Measurements from ENCODE around the gene VWF.

DNA sequence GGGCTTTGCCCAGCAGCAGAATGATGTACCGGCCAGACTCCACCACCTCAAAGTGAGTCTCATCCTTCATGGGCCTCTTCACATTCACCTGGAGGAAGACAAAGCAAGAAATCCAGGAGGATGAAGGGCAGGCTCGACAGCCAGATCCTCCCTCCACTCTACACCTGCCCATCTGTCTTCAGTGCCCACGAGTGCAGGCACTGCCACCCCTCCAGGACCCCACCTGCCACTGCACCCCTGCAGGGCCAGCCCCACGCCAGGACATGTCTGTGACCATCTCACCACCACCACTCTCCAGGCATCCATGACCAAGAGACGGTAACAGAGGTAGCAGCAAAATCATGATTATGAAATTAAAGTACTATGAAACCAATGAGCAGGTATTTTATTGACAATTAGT lies 95.1 kb downstream of the VWF start:
- TF ChIP-seq, protein P1, sequence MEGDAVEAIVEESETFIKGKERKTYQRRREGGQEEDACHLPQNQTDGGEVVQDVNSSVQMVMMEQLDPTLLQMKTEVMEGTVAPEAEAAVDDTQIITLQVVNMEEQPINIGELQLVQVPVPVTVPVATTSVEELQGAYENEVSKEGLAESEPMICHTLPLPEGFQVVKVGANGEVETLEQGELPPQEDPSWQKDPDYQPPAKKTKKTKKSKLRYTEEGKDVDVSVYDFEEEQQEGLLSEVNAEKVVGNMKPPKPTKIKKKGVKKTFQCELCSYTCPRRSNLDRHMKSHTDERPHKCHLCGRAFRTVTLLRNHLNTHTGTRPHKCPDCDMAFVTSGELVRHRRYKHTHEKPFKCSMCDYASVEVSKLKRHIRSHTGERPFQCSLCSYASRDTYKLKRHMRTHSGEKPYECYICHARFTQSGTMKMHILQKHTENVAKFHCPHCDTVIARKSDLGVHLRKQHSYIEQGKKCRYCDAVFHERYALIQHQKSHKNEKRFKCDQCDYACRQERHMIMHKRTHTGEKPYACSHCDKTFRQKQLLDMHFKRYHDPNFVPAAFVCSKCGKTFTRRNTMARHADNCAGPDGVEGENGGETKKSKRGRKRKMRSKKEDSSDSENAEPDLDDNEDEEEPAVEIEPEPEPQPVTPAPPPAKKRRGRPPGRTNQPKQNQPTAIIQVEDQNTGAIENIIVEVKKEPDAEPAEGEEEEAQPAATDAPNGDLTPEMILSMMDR (IDR thresholded peaks at IDR 0.05; ENCODE audit: low read depth, low read length), result no peak
- no peak for TF ChIP-seq EZH2phosphoT487 (IDR thresholded peaks at IDR 0.05; ENCODE audit: low read depth)
